ENCODE measurements around the gene CMTM1.
A peak's percentile ranks its signal among the peaks of the same experiment; 100 is the strongest.

The CMTM1 gene

DNA sequence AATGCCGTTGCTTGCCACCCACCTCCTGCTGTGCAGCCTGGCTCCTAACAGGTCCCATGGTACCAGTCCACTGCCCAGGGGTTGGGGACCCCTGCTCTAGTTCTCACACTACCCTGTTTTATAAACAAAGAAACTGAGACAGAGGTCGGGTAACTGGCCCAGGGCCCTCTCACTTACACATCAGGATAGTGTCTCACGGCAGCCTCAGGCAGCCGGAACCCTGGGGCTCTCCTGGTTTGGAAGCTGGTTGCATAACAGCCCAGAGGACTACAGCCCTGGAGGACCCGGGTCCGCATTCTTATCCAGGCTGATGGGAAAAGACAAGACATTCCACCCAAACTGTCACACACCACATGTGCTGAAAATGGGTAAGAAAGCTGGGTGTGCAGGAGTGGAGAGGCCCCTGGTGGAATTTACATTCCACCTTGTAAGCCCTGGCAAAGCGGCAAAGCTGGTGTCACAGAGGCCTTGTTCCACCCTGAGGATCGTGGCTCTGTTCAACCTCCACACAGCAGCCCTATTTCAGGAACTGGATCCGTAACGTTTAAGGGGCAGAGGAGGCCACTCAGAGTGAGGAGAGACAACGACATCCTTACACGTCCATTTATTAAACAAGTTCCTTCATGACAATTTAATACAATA lies 48.0 kb downstream of the CMTM1 start:
- DNase-seq (ENCODE audit: low read depth) = no peak
- no peak overlapping the region for H3K4me3 ChIP-seq (ENCODE audit: control insufficient read depth, low read depth, low read length)

DNA sequence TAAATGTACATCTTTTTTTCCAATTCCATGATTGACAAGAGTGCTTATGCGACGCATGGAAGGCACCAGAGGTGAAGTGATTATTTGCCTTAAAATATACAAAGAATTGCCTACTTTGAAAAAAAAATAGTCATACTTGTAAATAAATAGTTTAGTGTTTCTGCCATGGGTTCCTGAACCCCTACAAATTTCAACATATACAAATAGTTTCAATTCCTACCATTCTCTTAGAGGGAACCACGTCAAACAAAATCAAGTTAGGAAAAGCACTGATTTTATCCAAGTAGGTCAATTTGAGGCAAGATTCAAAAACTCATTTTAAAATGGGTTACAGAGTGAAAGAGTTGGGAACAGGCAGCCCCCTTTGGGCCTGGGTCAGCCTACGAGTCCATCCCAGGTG lies 49.9 kb downstream of the CMTM1 start:
- no peak for DNase-seq (ENCODE audit: low read depth)
- TF ChIP-seq, protein P1, sequence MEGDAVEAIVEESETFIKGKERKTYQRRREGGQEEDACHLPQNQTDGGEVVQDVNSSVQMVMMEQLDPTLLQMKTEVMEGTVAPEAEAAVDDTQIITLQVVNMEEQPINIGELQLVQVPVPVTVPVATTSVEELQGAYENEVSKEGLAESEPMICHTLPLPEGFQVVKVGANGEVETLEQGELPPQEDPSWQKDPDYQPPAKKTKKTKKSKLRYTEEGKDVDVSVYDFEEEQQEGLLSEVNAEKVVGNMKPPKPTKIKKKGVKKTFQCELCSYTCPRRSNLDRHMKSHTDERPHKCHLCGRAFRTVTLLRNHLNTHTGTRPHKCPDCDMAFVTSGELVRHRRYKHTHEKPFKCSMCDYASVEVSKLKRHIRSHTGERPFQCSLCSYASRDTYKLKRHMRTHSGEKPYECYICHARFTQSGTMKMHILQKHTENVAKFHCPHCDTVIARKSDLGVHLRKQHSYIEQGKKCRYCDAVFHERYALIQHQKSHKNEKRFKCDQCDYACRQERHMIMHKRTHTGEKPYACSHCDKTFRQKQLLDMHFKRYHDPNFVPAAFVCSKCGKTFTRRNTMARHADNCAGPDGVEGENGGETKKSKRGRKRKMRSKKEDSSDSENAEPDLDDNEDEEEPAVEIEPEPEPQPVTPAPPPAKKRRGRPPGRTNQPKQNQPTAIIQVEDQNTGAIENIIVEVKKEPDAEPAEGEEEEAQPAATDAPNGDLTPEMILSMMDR (conservative IDR thresholded peaks at IDR 0.05; ENCODE audit: control insufficient read depth, insufficient read depth, low read depth, low read length) = no peak
- no peak overlapping the region for H3K4me3 ChIP-seq (ENCODE audit: control insufficient read depth, low read depth, low read length)

More for the DNA sequence above, 48.0 kb downstream of the CMTM1 start:
- TF ChIP-seq, protein P1 (conservative IDR thresholded peaks at IDR 0.05; ENCODE audit: control insufficient read depth, insufficient read depth, low read depth, low read length) = no peak

DNA sequence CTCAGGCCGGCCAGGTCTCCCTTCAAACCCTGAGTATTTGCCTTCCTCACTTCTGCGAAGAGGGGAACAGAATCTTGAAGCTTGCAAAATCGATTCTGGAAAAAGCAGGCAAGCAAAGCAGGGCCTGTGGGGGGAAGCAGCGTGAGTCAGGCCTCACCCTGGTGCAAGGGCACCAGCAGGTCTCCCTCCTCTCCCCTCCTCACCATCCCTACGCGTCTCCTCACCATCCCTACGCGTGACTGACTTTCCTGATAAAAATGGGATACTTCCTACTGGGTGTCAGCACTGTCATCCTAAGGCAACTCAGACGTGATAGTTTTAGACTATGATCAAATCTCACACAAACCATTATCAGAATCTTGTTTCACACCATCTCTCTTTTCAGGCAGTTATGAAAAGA lies 50.4 kb downstream of the CMTM1 start:
- no peak overlapping the region for H3K4me3 ChIP-seq (ENCODE audit: control insufficient read depth, low read depth, low read length)
- TF ChIP-seq, protein P1 (conservative IDR thresholded peaks at IDR 0.05; ENCODE audit: control insufficient read depth, insufficient read depth, low read depth, low read length) = no peak
- DNase-seq (ENCODE audit: low read depth) = no peak

DNA sequence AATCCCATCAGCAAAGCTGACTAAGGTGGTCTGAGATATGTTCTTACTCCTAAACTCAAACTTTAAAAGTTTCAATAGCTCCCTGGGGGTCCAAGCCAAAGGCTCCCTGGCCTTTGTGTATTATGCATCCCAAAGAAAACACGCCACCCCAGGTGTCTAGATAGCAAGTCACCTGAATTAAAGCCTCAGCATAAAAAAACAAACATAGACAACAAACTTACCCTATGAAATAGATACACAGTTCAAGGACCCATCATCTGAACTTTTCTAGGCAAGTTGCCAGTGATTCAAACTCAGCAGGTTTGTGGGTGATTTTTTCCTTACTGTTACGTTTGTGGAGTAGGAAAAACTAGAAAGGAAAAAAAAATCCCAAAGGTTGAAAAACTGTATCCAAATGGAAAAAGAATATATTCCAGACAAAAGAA lies 50.8 kb downstream of the CMTM1 start:
- H3K4me3 ChIP-seq (ENCODE audit: control insufficient read depth, low read depth, low read length) = no peak overlapping the region
- DNase-seq (ENCODE audit: low read depth) = peak; percentile 52
- TF ChIP-seq, protein P1 (conservative IDR thresholded peaks at IDR 0.05; ENCODE audit: control insufficient read depth, insufficient read depth, low read depth, low read length) = no peak

DNA sequence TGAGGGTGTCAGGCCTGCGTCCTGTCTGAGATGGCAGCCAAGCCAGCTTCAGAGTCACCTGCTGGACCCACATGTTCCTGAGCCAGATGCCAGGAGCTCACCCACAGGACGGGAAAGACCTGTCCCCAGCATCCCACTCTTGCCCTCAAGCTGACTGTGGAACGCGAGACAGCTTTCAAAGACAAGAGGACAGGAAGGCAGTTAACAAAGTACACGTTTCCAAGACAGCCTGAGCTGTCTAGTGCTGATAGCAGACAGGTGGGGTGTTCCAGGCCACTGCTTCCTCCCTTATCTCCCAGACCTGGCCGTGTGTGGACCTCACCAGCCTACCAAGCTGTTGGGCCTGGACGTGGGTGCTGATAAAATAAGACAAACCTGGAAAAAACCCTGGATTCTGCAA lies 51.5 kb downstream of the CMTM1 start:
- no peak overlapping the region for H3K4me3 ChIP-seq (ENCODE audit: control insufficient read depth, low read depth, low read length)
- DNase-seq (ENCODE audit: low read depth) = no peak
- TF ChIP-seq, protein P1 (conservative IDR thresholded peaks at IDR 0.05; ENCODE audit: control insufficient read depth, insufficient read depth, low read depth, low read length) = no peak

DNA sequence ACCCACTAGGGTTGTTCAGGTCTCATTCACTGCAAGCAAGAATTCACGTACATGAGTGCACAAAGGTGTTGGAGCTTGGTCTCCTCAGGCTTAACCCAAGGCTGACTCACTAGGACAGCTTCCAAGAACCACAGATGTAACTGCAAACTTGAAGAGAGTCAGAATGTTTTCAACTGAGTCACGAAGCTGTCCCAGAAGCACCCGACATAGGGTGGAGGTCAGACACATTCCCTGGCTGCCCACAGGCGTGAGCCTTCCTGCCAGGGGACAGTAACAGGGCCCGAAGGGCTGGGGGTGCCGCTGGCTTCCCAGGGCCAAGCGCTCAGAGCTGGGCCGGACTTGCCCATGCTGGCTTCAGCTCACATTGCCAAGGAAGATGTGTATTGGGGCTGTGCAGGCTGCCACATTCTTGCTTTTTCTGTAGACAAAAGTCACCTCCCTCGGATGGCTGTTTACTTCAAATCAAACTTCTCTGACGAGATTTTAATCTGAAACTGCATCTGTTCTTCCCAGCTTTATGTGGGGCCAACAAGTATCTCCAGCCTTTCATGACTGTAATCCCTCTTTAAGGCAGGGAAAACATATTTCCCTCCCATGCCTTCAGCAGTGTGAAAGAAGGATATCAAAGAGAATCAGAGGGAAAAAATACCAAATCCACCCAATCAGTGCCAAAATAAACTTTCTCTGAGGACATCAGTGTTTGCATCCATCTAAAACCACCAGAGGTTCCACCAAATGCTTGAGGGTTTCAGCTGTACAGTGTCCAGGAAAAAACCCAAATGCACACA lies 52.5 kb downstream of the CMTM1 start:
- DNase-seq (ENCODE audit: low read depth) = peak; percentile 99

More for the DNA sequence above, 52.5 kb downstream of the CMTM1 start:
- TF ChIP-seq, protein P1 (conservative IDR thresholded peaks at IDR 0.05; ENCODE audit: control insufficient read depth, insufficient read depth, low read depth, low read length) = no peak
- no peak overlapping the region for H3K4me3 ChIP-seq (ENCODE audit: control insufficient read depth, low read depth, low read length)
